Keratinocyte (primary cell): ENCODE results near the gene SH2D2A. TPM values are rescaled to one million over a fixed set of nuclear protein-coding genes. Genes with fewer than 3 reads are reported as not detected.

ENCODE experiments used
- DNase-seq: peaks from one replicate; pipeline ENCODE4 v3.0.0-alpha.2; 2011; ENCODE audit warnings: low read depth, missing footprints, low spot score
- FAIRE-seq: peaks from 2 replicates; lab custom pipeline; 2011; peaks lifted over from hg19 to GRCh38; lab: Jason Lieb, UNC
- H2AFZ ChIP-seq: 2 replicates; pipeline ENCODE4 v1.6.0; 2012; ENCODE audit warnings: low read length, control low read depth, inconsistent platforms; ENCODE audit not compliant: control insufficient read depth
- H3K27ac ChIP-seq: 2 replicates; pipeline ENCODE4 v1.5.1; 2011; ENCODE audit warnings: low read length; ENCODE audit not compliant: control insufficient read depth, insufficient read depth
- H3K27me3 ChIP-seq: 3 replicates; pipeline ENCODE4 v1.6.0; 2011; ENCODE audit warnings: low read length; ENCODE audit not compliant: control insufficient read depth, insufficient read depth; ENCODE audit errors: extremely low read depth
- H3K36me3 ChIP-seq, 2 experiments: 2 replicates in 1 of 2; 3 replicates in 1 of 2; pipeline ENCODE4 v1.5.1; 2011; ENCODE audit warnings: low read length in 2 of 2, mild to moderate bottlenecking in 1 of 2; ENCODE audit not compliant: control insufficient read depth in 2 of 2, insufficient read depth in 2 of 2; ENCODE audit errors: extremely low read depth in 1 of 2
- H3K4me1 ChIP-seq: 3 replicates; pipeline ENCODE4 v1.5.1; 2011; ENCODE audit warnings: low read length; ENCODE audit not compliant: control insufficient read depth, insufficient read depth; ENCODE audit errors: extremely low read depth
- H3K4me2 ChIP-seq: 3 replicates; pipeline ENCODE4 v1.6.0; 2011; ENCODE audit warnings: low read depth, low read length; ENCODE audit not compliant: control insufficient read depth, insufficient read depth; ENCODE audit errors: extremely low read depth
- H3K4me3 ChIP-seq, 3 experiments: fragments of 200-600 bp in 1 of 3; sonication (generic) in 1 of 3; 2 replicates in 2 of 3; 3 replicates in 1 of 3; pipeline ENCODE4 v1.5.1; 2011 to 2016; ENCODE audit warnings: low read length in 3 of 3, mild to moderate bottlenecking in 3 of 3, control low read depth in 2 of 3, inconsistent platforms in 1 of 3, low read depth in 1 of 3, mixed read lengths in 1 of 3, mixed run types in 1 of 3, moderate library complexity in 1 of 3; ENCODE audit not compliant: control insufficient read depth in 2 of 3, insufficient read depth in 2 of 3; ENCODE audit errors: extremely low read depth in 1 of 3
- H3K79me2 ChIP-seq: 2 replicates; pipeline ENCODE4 v1.6.0; 2012; ENCODE audit warnings: low read length; ENCODE audit not compliant: control insufficient read depth, insufficient read depth
- H3K9ac ChIP-seq: 3 replicates; pipeline ENCODE4 v1.6.0; 2011; ENCODE audit warnings: low read length; ENCODE audit not compliant: control insufficient read depth, insufficient read depth; ENCODE audit errors: extremely low read depth
- H3K9me1 ChIP-seq: 3 replicates; pipeline ENCODE4 v1.6.0; 2011; ENCODE audit warnings: low read length; ENCODE audit not compliant: control insufficient read depth, insufficient read depth; ENCODE audit errors: extremely low read depth
- H3K9me3 ChIP-seq: 2 replicates; pipeline ENCODE4 v1.5.1; 2012; ENCODE audit warnings: low read depth, low read length; ENCODE audit not compliant: control insufficient read depth
- H4K20me1 ChIP-seq: 3 replicates; pipeline ENCODE4 v1.6.0; 2011; ENCODE audit warnings: low read length; ENCODE audit not compliant: control insufficient read depth, insufficient read depth; ENCODE audit errors: extremely low read depth
- EZH2 ChIP-seq: IDR thresholded peaks from one replicate; pipeline ENCODE4 v1.6.1; 2012; ENCODE audit warnings: inconsistent platforms, mild to moderate bottlenecking, low read length, moderate library complexity
- dilution Hi-C: fragments of 300-500 bp; cut with MboI; formaldehyde crosslinking; loops from one replicate; pipeline ENCODE4 v1.7.0; 2020; ENCODE audit warnings: low sequenced_read_pairs; ENCODE audit not compliant: extremely low pct_ligation_motif_present
- polyA plus RNA-seq, 5 experiments: library from polyadenylated mRNA; depleted of rRNA in 3 of 5; stranded (reverse) in 3 of 5; stranded (forward) in 1 of 5; unstranded in 1 of 5; fragments of >200 nt; gene quantifications; 1 replicate in 1 of 5; 2 replicates in 3 of 5; 3 replicates in 1 of 5; pipeline versions ENCODE4 v1.2.1 to v1.2.3, GENCODE V29; 2011 to 2012; ENCODE audit warnings: missing spikeins in 2 of 5, low read depth in 1 of 5, low replicate concordance in 1 of 5
- TF ChIP-seq, protein P1 (sequence below), 3 experiments: IDR thresholded peaks in 1 of 3; conservative IDR thresholded peaks in 1 of 3; optimal IDR thresholded peaks in 1 of 3; 2 replicates in 2 of 3; 3 replicates in 1 of 3; pipeline versions ENCODE3 to v1.5.1; 2011; ENCODE audit warnings: low read length in 3 of 3, mild to moderate bottlenecking in 3 of 3, moderate library complexity in 2 of 3, control low read depth in 1 of 3, inconsistent platforms in 1 of 3; ENCODE audit not compliant: insufficient read depth in 2 of 3; ENCODE audit errors: extremely low read depth in 1 of 3

Gene SH2D2A
- polyA plus RNA-seq, 1 donor (not counting 4 experiments of a cell fraction or from before 2014, with no cell fraction given) = 2.5 TPM

DNA sequence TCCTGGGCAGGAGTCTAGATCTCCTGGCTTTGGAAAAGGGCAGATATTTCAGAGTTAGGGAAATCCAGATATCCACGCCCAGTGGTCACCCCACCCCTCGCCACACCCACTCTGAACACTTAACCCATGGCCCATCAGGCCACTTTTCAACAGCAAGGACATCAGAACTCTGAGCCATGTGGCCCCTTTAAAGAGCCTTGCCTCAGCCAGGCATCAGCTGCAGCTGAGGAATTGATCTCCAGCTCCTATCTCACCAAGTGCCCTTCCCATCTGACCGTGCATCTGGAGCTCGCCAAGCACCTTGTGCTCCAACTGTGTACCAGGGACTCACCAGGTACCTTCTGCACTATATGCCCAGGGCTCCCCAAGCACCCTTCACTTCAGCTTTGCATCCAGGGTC lies 20.2 kb upstream of the SH2D2A start:
- peaks cover 50% of the 10 kb centered on the region for H3K27me3 ChIP-seq
- H2AFZ ChIP-seq = no peak overlapping the region
- FAIRE-seq (no peak), DNase-seq (no peak)
- no peaks in the 10 kb centered on the region for H3K4me1 ChIP-seq
- TF ChIP-seq, protein P1, sequence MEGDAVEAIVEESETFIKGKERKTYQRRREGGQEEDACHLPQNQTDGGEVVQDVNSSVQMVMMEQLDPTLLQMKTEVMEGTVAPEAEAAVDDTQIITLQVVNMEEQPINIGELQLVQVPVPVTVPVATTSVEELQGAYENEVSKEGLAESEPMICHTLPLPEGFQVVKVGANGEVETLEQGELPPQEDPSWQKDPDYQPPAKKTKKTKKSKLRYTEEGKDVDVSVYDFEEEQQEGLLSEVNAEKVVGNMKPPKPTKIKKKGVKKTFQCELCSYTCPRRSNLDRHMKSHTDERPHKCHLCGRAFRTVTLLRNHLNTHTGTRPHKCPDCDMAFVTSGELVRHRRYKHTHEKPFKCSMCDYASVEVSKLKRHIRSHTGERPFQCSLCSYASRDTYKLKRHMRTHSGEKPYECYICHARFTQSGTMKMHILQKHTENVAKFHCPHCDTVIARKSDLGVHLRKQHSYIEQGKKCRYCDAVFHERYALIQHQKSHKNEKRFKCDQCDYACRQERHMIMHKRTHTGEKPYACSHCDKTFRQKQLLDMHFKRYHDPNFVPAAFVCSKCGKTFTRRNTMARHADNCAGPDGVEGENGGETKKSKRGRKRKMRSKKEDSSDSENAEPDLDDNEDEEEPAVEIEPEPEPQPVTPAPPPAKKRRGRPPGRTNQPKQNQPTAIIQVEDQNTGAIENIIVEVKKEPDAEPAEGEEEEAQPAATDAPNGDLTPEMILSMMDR (optimal IDR thresholded peaks at IDR 0.05 in 1 of 3, IDR thresholded peaks at IDR 0.05 in 1 of 3, conservative IDR thresholded peaks at IDR 0.05 in 1 of 3; ENCODE audit: extremely low read depth in 1 of 3, insufficient read depth in 2 of 3, low read length in 3 of 3) = no peak
- TF ChIP-seq EZH2 = no peak
- no peaks in the 10 kb centered on the region for H3K9me3 ChIP-seq
- dilution Hi-C loops = no loop called here
- no peak overlapping the region for H3K27ac ChIP-seq
- H4K20me1 ChIP-seq = peaks cover 2% of the 10 kb centered on the region
- H3K36me3 ChIP-seq = no peaks in the 10 kb centered on the region
- no peaks in the 10 kb centered on the region for H3K9me1 ChIP-seq
- no peak overlapping the region for H3K9ac ChIP-seq
- no peak overlapping the region for H3K4me3 ChIP-seq
- H3K4me2 ChIP-seq = no peak overlapping the region
- no peaks in the 10 kb centered on the region for H3K79me2 ChIP-seq

- Histone ChIP-seq H3K9me3 (no peaks in the 10 kb centered on the region), H2AFZ (no peak overlapping the region), H3K4me1 (no peaks in the 10 kb centered on the region), H4K20me1 (no peaks in the 10 kb centered on the region), H3K4me3 (no peak overlapping the region), H3K36me3 (no peaks in the 10 kb centered on the region), H3K79me2 (no peaks in the 10 kb centered on the region), H3K9me1 (no peaks in the 10 kb centered on the region), H3K9ac (no peak overlapping the region), H3K27me3 (peaks cover 50% of the 10 kb centered on the region), H3K4me2 (no peak overlapping the region), H3K27ac (no peak overlapping the region)
- no peak for DNase-seq
- dilution Hi-C loops = no loop called here
- TF ChIP-seq EZH2 = no peak
- TF ChIP-seq, protein P1 (optimal IDR thresholded peaks at IDR 0.05 in 1 of 3, IDR thresholded peaks at IDR 0.05 in 1 of 3, conservative IDR thresholded peaks at IDR 0.05 in 1 of 3; ENCODE audit: extremely low read depth in 1 of 3, insufficient read depth in 2 of 3, low read length in 3 of 3) = no peak
- no peak for FAIRE-seq
These were observed 19.5 kb upstream of the SH2D2A start for GRCh38 chr1:156836041-156836654.
